HEK293 (cell line): Measurements from ENCODE around the gene ZNF330.

Experiments used
- CTCF ChIA-PET: fragments of 350-600 bp; formaldehyde crosslinking; extraction: SDS; loops from one replicate; lab custom pipeline; 2021; ENCODE audit warnings: antibody characterized with exemption; lab: Yijun Ruan, JAX
- POLR2A ChIA-PET: fragments of 300-600 bp; formaldehyde crosslinking; extraction: SDS; loops from one replicate; lab custom pipeline; 2020; ENCODE audit warnings: antibody characterized with exemption, inconsistent platforms; lab: Yijun Ruan, JAX
- H3K27ac ChIP-seq: fragments of 200-500 bp; sonication (Bioruptor generic); 2 replicates; pipeline ENCODE4 v1.5.1; 2014; ENCODE audit warnings: low read depth, low read length, control low read depth, inconsistent platforms; ENCODE audit errors: extremely low read depth
- H3K36me3 ChIP-seq, 2 experiments: fragments of 200-500 bp in 1 of 2; sonication (Bioruptor generic) in 1 of 2; 1 replicate in 1 of 2; 2 replicates in 1 of 2; pipeline ENCODE4 v1.5.1; 2014 to 2017; ENCODE audit warnings: inconsistent platforms in 2 of 2, low read length in 2 of 2; ENCODE audit not compliant: control insufficient read depth in 2 of 2, insufficient read depth in 1 of 2
- H3K4me1 ChIP-seq: fragments of 200-500 bp; sonication (Bioruptor generic); 2 replicates; pipeline ENCODE4 v1.5.1; 2014; ENCODE audit warnings: mild to moderate bottlenecking, low read length, inconsistent platforms; ENCODE audit not compliant: control insufficient read depth, insufficient read depth
- H3K4me3 ChIP-seq: 2 replicates; pipeline ENCODE4 v1.5.1; 2011; ENCODE audit warnings: low read depth, mild to moderate bottlenecking, control low read depth, low read length, moderate library complexity
- H3K9me3 ChIP-seq: fragments of 200-500 bp; sonication (Bioruptor generic); 2 replicates; pipeline ENCODE4 v1.5.1; 2014; ENCODE audit warnings: low read depth, low read length, inconsistent platforms; ENCODE audit not compliant: control insufficient read depth, insufficient read depth
- AEBP2 ChIP-seq: fragments of 450-650 bp; formaldehyde crosslinking; IDR thresholded peaks from 2 replicates; pipeline ENCODE4 v1.5.1; 2016; ENCODE audit warnings: missing biosample characterization, missing genetic modification characterization, borderline replicate concordance
- GLIS2 ChIP-seq: fragments of 450-650 bp; formaldehyde crosslinking; IDR thresholded peaks from 2 replicates; pipeline ENCODE4 v1.5.1; 2016; ENCODE audit warnings: missing biosample characterization, missing genetic modification characterization
- KLF9 ChIP-seq: fragments of 450-650 bp; formaldehyde crosslinking; IDR thresholded peaks from 2 replicates; pipeline ENCODE4 v1.5.1; 2016; ENCODE audit warnings: missing biosample characterization, missing genetic modification characterization, low read depth
- SCRT2 ChIP-seq: fragments of 450-650 bp; formaldehyde crosslinking; IDR thresholded peaks from 2 replicates; pipeline ENCODE4 v1.5.1; 2016; ENCODE audit warnings: missing biosample characterization, missing genetic modification characterization
- TRIM28 ChIP-seq: IDR thresholded peaks from 2 replicates; pipeline ENCODE4 v1.6.1; 2011; ENCODE audit warnings: low read length, control low read depth, borderline replicate concordance
- ZBTB6 ChIP-seq: fragments of 450-650 bp; formaldehyde crosslinking; IDR thresholded peaks from 2 replicates; pipeline ENCODE4 v1.5.1; 2017; ENCODE audit warnings: missing biosample characterization, missing genetic modification characterization
- ZNF112 ChIP-seq: fragments of 450-650 bp; formaldehyde crosslinking; IDR thresholded peaks from 2 replicates; pipeline ENCODE4 v1.5.0; 2017; ENCODE audit warnings: missing biosample characterization, missing genetic modification characterization
- ZNF148 ChIP-seq: fragments of 450-650 bp; formaldehyde crosslinking; IDR thresholded peaks from 2 replicates; pipeline ENCODE4 v1.5.0; 2017; ENCODE audit warnings: missing biosample characterization, missing genetic modification characterization, borderline replicate concordance
- ZNF19 ChIP-seq: fragments of 450-650 bp; formaldehyde crosslinking; IDR thresholded peaks from 2 replicates; pipeline ENCODE4; 2016; ENCODE audit warnings: missing biosample characterization, missing genetic modification characterization, low read depth
- ZNF23 ChIP-seq: fragments of 450-650 bp; formaldehyde crosslinking; IDR thresholded peaks from 2 replicates; pipeline ENCODE4 v1.5.1; 2016; ENCODE audit warnings: missing biosample characterization, missing genetic modification characterization, borderline replicate concordance
- ZNF239 ChIP-seq: fragments of 450-650 bp; formaldehyde crosslinking; IDR thresholded peaks from 2 replicates; pipeline ENCODE4 v1.5.1; 2016; ENCODE audit warnings: missing biosample characterization, missing genetic modification characterization
- ZNF274 ChIP-seq, 2 experiments: fragments of 200-500 bp in 1 of 2; fragments of 450-650 bp in 1 of 2; sonication (Bioruptor generic) in 1 of 2; formaldehyde crosslinking in 1 of 2; IDR thresholded peaks; 2 replicates each; pipeline versions ENCODE4 v1.5.1 to v1.6.1; 2014 to 2016; ENCODE audit warnings: borderline replicate concordance in 1 of 2, inconsistent platforms in 1 of 2, low read length in 1 of 2, missing biosample characterization in 1 of 2, missing genetic modification characterization in 1 of 2
- ZNF366 ChIP-seq: fragments of 450-650 bp; formaldehyde crosslinking; conservative IDR thresholded peaks from 2 replicates; pipeline ENCODE4 v1.5.1; 2016; ENCODE audit warnings: missing biosample characterization, missing genetic modification characterization
- ZNF433 ChIP-seq: fragments of 450-650 bp; formaldehyde crosslinking; IDR thresholded peaks from 2 replicates; pipeline ENCODE4 v1.5.1; 2016; ENCODE audit warnings: missing biosample characterization, missing genetic modification characterization, low read depth
- ZNF48 ChIP-seq: fragments of 450-650 bp; formaldehyde crosslinking; IDR thresholded peaks from 2 replicates; pipeline ENCODE4 v1.5.1; 2016; ENCODE audit warnings: missing biosample characterization, missing genetic modification characterization
- ZNF501 ChIP-seq: fragments of 450-650 bp; formaldehyde crosslinking; IDR thresholded peaks from 2 replicates; pipeline ENCODE4 v1.5.1; 2016; ENCODE audit warnings: missing biosample characterization, missing genetic modification characterization
- ZNF600 ChIP-seq: fragments of 450-650 bp; formaldehyde crosslinking; IDR thresholded peaks from 2 replicates; pipeline ENCODE4 v1.5.1; 2016; ENCODE audit warnings: missing biosample characterization, missing genetic modification characterization
- ZNF658 ChIP-seq: fragments of 450-650 bp; formaldehyde crosslinking; IDR thresholded peaks from 2 replicates; pipeline ENCODE4; 2016; ENCODE audit warnings: missing biosample characterization, missing genetic modification characterization
- ZNF670 ChIP-seq: fragments of 450-650 bp; formaldehyde crosslinking; IDR thresholded peaks from 2 replicates; pipeline ENCODE4 v1.5.1; 2016; ENCODE audit warnings: missing biosample characterization, missing genetic modification characterization, low read depth
- ZNF677 ChIP-seq: fragments of 450-650 bp; IDR thresholded peaks from 2 replicates; pipeline ENCODE4 v1.5.0; 2018; ENCODE audit warnings: missing biosample characterization, mild to moderate bottlenecking, missing genetic modification characterization, moderate library complexity
- ZNF701 ChIP-seq: fragments of 450-650 bp; formaldehyde crosslinking; IDR thresholded peaks from 2 replicates; pipeline ENCODE4 v1.5.1; 2016; ENCODE audit warnings: missing biosample characterization, missing genetic modification characterization
- ZNF776 ChIP-seq: fragments of 450-650 bp; formaldehyde crosslinking; IDR thresholded peaks from 2 replicates; pipeline ENCODE4 v1.5.0; 2017; ENCODE audit warnings: missing biosample characterization, missing genetic modification characterization, borderline replicate concordance
- ZNF837 ChIP-seq: fragments of 450-650 bp; formaldehyde crosslinking; IDR thresholded peaks from 2 replicates; pipeline ENCODE4 v1.5.1; 2016; ENCODE audit warnings: missing biosample characterization, missing genetic modification characterization
- ZSCAN16 ChIP-seq: fragments of 450-650 bp; formaldehyde crosslinking; IDR thresholded peaks from 2 replicates; pipeline ENCODE4 v1.5.1; 2016; ENCODE audit warnings: missing biosample characterization, missing genetic modification characterization
- TF ChIP-seq, protein P1 (sequence below): fragments of 450-650 bp; formaldehyde crosslinking; IDR thresholded peaks from 2 replicates; pipeline ENCODE4 v1.5.1; 2016; ENCODE audit warnings: missing biosample characterization, missing genetic modification characterization

ZNF330 gene

GRCh38 chr4:141248029-141248428 is 27.3 kb downstream of the ZNF330 start:
- Histone ChIP-seq H3K9me3 (no peaks in the 10 kb centered on the region), H3K4me3 (no peak overlapping the region), H3K27ac (no peak overlapping the region), H3K4me1 (no peaks in the 10 kb centered on the region), H3K36me3 (no peaks in the 10 kb centered on the region)
- ChIA-PET CTCF (interaction anchor here (0.9 kb wide), 1 partner anchor 76 kb away, joined by 3 read pairs; no protein-coding TSS in a partner anchor), POLR2A (no interaction called here)
- TF ChIP-seq ZNF501 (tag by site-specific recombination) (no peak), TRIM28 (no peak), ZSCAN16 (tag by site-specific recombination) (no peak), ZNF433 (tag by site-specific recombination) (no peak), ZNF239 (tag by site-specific recombination) (no peak), GLIS2 (no peak), ZNF274 (IDR thresholded peaks at IDR 0.05; ENCODE audit: low read length) (no peak), ZNF274 (tag by site-specific recombination; IDR thresholded peaks at IDR 0.05; ENCODE audit: borderline replicate concordance) (no peak), ZNF670 (tag by site-specific recombination) (no peak), ZNF837 (tag by site-specific recombination) (no peak), ZNF366 (tag by site-specific recombination) (no peak), ZBTB6 (tag by site-specific recombination) (no peak), AEBP2 (tag by site-specific recombination) (no peak), ZNF148 (tag by site-specific recombination) (no peak), ZNF112 (tag by site-specific recombination) (no peak), ZNF776 (tag by site-specific recombination) (no peak)
- TF ChIP-seq, protein P1, sequence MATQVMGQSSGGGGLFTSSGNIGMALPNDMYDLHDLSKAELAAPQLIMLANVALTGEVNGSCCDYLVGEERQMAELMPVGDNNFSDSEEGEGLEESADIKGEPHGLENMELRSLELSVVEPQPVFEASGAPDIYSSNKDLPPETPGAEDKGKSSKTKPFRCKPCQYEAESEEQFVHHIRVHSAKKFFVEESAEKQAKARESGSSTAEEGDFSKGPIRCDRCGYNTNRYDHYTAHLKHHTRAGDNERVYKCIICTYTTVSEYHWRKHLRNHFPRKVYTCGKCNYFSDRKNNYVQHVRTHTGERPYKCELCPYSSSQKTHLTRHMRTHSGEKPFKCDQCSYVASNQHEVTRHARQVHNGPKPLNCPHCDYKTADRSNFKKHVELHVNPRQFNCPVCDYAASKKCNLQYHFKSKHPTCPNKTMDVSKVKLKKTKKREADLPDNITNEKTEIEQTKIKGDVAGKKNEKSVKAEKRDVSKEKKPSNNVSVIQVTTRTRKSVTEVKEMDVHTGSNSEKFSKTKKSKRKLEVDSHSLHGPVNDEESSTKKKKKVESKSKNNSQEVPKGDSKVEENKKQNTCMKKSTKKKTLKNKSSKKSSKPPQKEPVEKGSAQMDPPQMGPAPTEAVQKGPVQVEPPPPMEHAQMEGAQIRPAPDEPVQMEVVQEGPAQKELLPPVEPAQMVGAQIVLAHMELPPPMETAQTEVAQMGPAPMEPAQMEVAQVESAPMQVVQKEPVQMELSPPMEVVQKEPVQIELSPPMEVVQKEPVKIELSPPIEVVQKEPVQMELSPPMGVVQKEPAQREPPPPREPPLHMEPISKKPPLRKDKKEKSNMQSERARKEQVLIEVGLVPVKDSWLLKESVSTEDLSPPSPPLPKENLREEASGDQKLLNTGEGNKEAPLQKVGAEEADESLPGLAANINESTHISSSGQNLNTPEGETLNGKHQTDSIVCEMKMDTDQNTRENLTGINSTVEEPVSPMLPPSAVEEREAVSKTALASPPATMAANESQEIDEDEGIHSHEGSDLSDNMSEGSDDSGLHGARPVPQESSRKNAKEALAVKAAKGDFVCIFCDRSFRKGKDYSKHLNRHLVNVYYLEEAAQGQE (tag by site-specific recombination) = no peak

GRCh38 chr4:141248486-141248885 is 27.8 kb downstream of the ZNF330 start:
- ChIA-PET POLR2A (no interaction called here), CTCF (interaction anchor here (0.9 kb wide), 1 partner anchor 76 kb away, joined by 3 read pairs; no protein-coding TSS in a partner anchor)
- Histone ChIP-seq H3K4me3 (no peak overlapping the region), H3K4me1 (no peaks in the 10 kb centered on the region), H3K27ac (no peak overlapping the region), H3K36me3 (no peaks in the 10 kb centered on the region), H3K9me3 (no peaks in the 10 kb centered on the region)
- TF ChIP-seq ZNF19 (tag by site-specific recombination) = no peak
- TF ChIP-seq ZNF677 = no peak
- TF ChIP-seq KLF9 (tag by site-specific recombination) = no peak
- TF ChIP-seq ZBTB6 (tag by site-specific recombination) = no peak
- TF ChIP-seq ZNF23 (tag by site-specific recombination) = no peak
- TF ChIP-seq ZNF658 (tag by site-specific recombination) = no peak
- no peak for TF ChIP-seq GLIS2
- no peak for TF ChIP-seq ZNF600
- TF ChIP-seq ZNF701 = no peak
- no peak for TF ChIP-seq ZNF48 (tag by site-specific recombination)
- TF ChIP-seq SCRT2 (tag by site-specific recombination) = no peak
